Coronary artery (tissue), 2 donors: Measurements from ENCODE around the gene ATOSA.

Experiments
- DNase-seq: peaks from one replicate; pipeline ENCODE4 v3.0.0-alpha.2; 2017; ENCODE audit warnings: low spot score
- H3K27ac ChIP-seq, 2 donors: fragments of 200-600 bp; sonication (generic); one replicate each; pipeline ENCODE4 v1.5.1; 2016 to 2019
- H3K4me3 ChIP-seq: fragments of 200-600 bp; sonication (generic); 2 replicates; pipeline ENCODE4 v1.5.1; 2016; ENCODE audit warnings: mild to moderate bottlenecking, moderate library complexity
- TF ChIP-seq, protein P1 (sequence below): fragments of 200-600 bp; sonication (generic); IDR thresholded peaks from one replicate; pipeline ENCODE4 v1.5.1; 2019; ENCODE audit warnings: antibody characterized with exemption

ATOSA gene

GRCh38 chr15:52670087-52670486, 9.1 kb downstream of the ATOSA start:
- no peak for DNase-seq
- TF ChIP-seq, protein P1, sequence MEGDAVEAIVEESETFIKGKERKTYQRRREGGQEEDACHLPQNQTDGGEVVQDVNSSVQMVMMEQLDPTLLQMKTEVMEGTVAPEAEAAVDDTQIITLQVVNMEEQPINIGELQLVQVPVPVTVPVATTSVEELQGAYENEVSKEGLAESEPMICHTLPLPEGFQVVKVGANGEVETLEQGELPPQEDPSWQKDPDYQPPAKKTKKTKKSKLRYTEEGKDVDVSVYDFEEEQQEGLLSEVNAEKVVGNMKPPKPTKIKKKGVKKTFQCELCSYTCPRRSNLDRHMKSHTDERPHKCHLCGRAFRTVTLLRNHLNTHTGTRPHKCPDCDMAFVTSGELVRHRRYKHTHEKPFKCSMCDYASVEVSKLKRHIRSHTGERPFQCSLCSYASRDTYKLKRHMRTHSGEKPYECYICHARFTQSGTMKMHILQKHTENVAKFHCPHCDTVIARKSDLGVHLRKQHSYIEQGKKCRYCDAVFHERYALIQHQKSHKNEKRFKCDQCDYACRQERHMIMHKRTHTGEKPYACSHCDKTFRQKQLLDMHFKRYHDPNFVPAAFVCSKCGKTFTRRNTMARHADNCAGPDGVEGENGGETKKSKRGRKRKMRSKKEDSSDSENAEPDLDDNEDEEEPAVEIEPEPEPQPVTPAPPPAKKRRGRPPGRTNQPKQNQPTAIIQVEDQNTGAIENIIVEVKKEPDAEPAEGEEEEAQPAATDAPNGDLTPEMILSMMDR, result no peak
- Histone ChIP-seq H3K27ac (no peak overlapping the region), H3K4me3 (no peak overlapping the region)

GRCh38 chr15:52668133-52668532, 11.1 kb downstream of the ATOSA start:
- TF ChIP-seq, protein P1, result no peak
- no peak overlapping the region for H3K27ac ChIP-seq
- H3K4me3 ChIP-seq, result no peak overlapping the region
- no peak for DNase-seq

GRCh38 chr15:52667597-52667996, 11.6 kb downstream of the ATOSA start:
- H3K27ac ChIP-seq, result no peak overlapping the region
- TF ChIP-seq, protein P1, result no peak
- H3K4me3 ChIP-seq, result no peak overlapping the region
- DNase-seq, result no peak

DNA sequence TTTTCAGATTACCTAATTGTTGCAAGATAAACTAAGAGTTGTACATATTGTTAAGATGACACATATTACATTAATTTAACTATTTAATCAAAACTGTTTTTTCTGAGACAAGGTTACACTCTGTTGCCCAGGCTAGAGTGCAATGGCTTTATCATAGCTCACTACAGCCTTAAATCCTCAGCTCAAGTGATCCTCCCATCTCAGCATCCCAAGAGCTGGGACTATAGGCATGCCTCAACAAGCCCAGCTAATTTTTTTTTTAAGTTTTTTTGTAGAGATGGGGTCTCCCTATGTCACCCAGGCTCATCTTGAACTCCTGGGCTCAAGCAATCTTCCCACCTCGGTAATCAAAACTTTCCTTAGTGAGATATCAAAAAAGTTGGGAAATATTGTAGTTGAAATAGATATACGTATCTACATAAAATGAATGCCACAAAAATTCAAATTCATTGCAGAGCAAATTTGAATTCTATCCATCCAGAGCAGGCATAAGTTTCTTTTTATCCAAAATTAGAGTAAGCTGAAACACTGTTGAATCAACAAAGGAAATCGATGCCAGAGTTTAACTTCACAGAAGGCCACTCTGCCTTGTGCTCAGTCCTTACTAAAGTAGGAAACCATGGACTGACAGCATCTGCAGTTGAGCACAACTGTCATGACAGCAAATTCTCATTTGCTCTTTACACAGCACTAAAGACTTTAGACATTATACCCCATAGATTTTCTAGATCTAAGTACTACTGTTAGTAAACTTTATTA, 15.5 kb downstream of the ATOSA start:
- Histone ChIP-seq H3K27ac (no peak overlapping the region), H3K4me3 (no peak overlapping the region)
- DNase-seq, result no peak

GRCh38 chr15:52661909-52662308, 17.3 kb downstream of the ATOSA start:
- TF ChIP-seq, protein P1, result no peak
- no peak overlapping the region for H3K27ac ChIP-seq
- DNase-seq, result no peak
- no peak overlapping the region for H3K4me3 ChIP-seq

More for the DNA sequence above, 15.5 kb downstream of the ATOSA start:
- TF ChIP-seq, protein P1, result no peak

GRCh38 chr15:52660192-52660591, 19.0 kb downstream of the ATOSA start:
- no peak for DNase-seq
- Histone ChIP-seq H3K27ac (no peak overlapping the region), H3K4me3 (no peak overlapping the region)
- TF ChIP-seq, protein P1, result no peak

- no peak for DNase-seq
- Histone ChIP-seq H3K27ac (no peak overlapping the region), H3K4me3 (no peak overlapping the region)
- TF ChIP-seq, protein P1, result no peak
Measured at GRCh38 chr15:52658955-52659354, 20.2 kb downstream of the ATOSA start.
